ENCODE data around the gene SETD5.

- TF ChIP-seq CTCF (conservative IDR thresholded peaks at IDR 0.05; ENCODE audit: low read depth, low read length) (no peak), POLR2A (IDR thresholded peaks at IDR 0.05; ENCODE audit: low read depth, low read length) (no peak), USF2 (IDR thresholded peaks at IDR 0.05; ENCODE audit: low read depth, low read length) (no peak), RCOR1 (IDR thresholded peaks at IDR 0.05; ENCODE audit: insufficient replicate concordance, low read length) (no peak), MAFK (IDR thresholded peaks at IDR 0.05; ENCODE audit: low read depth, low read length) (no peak), MXI1 (IDR thresholded peaks at IDR 0.05; ENCODE audit: borderline replicate concordance, low read depth, low read length) (no peak), ELK1 (IDR thresholded peaks at IDR 0.05; ENCODE audit: borderline replicate concordance, low read depth, low read length) (no peak), CEBPB (IDR thresholded peaks at IDR 0.05; ENCODE audit: low read depth, low read length) (no peak), MAZ (IDR thresholded peaks at IDR 0.05; ENCODE audit: borderline replicate concordance, low read depth, low read length) (no peak)
These were observed 100.6 kb downstream of the SETD5 start for GRCh38 chr3:9497821-9498565.

All from IMR-90 (cell line).